Activated naive CD8-positive, alpha-beta T cell (primary cell): ENCODE measurements around the gene SLC6A1.
"Not testable (repeated sequence)": the region's sequence is repeated elsewhere in the genome, so short reads cannot be mapped to it uniquely, and the experiment has no call there.

Experiments
- H3K27ac Mint-ChIP-seq: one replicate; pipeline ENCODE4 v1.8.0; 2021; ENCODE audit warnings: mixed read lengths
- H3K27me3 Mint-ChIP-seq: one replicate; pipeline ENCODE4 v1.8.0; 2021; ENCODE audit warnings: mixed read lengths
- H3K36me3 Mint-ChIP-seq: one replicate; pipeline ENCODE4 v1.8.0; 2021; ENCODE audit warnings: mixed read lengths
- H3K4me1 Mint-ChIP-seq: one replicate; pipeline ENCODE4 v1.8.0; 2021; ENCODE audit warnings: low read depth, mixed read lengths
- H3K4me3 Mint-ChIP-seq: one replicate; pipeline ENCODE4 v1.8.0; 2021; ENCODE audit warnings: mild to moderate bottlenecking, mixed read lengths
- H3K9me3 Mint-ChIP-seq: one replicate; pipeline ENCODE4 v1.8.0; 2021; ENCODE audit warnings: low read depth, mixed read lengths

SLC6A1 gene

GRCh38 chr3:11072631-11073030 is 80.1 kb downstream of the SLC6A1 start:
- Mint-ChIP-seq H3K4me3 (no peak overlapping the region), H3K9me3 (no peaks in the 10 kb centered on the region), H3K27me3 (peaks cover 9% of the 10 kb centered on the region), H3K36me3 (no peaks in the 10 kb centered on the region), H3K27ac (no peak overlapping the region), H3K4me1 (no peaks in the 10 kb centered on the region)

GRCh38 chr3:11074011-11074410 is 81.5 kb downstream of the SLC6A1 start:
- Mint-ChIP-seq H3K27me3 (peaks cover 9% of the 10 kb centered on the region), H3K36me3 (no peaks in the 10 kb centered on the region), H3K9me3 (no peaks in the 10 kb centered on the region), H3K4me3 (no peak overlapping the region), H3K27ac (no peak overlapping the region), H3K4me1 (no peaks in the 10 kb centered on the region)

GRCh38 chr3:11074451-11074850 is 81.9 kb downstream of the SLC6A1 start:
- Mint-ChIP-seq H3K27me3 (peaks cover 9% of the 10 kb centered on the region), H3K9me3 (no peaks in the 10 kb centered on the region), H3K4me3 (no peak overlapping the region), H3K36me3 (no peaks in the 10 kb centered on the region), H3K4me1 (no peaks in the 10 kb centered on the region), H3K27ac (no peak overlapping the region)

DNA sequence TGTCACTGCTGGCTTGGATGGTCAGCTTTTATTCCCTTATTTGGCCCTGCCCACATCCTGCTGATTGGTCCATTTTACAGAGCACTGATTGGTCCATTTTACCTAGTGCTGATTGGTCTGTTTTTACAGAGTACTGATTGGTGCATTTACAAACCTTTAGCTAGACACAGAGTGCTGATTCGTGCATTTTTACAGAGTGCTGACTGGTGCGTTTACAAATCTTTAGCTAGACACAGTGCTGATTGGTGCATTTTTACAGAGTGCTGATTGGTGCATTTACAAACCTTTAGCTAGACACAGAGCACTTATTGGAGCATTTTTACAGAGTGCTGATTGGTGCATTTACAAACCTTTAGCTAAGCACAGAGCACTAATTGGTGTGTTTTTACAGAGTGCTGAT is 82.6 kb downstream of the SLC6A1 start:
- H3K36me3 Mint-ChIP-seq, H3K4me1 Mint-ChIP-seq, H3K27ac Mint-ChIP-seq, H3K4me3 Mint-ChIP-seq, H3K27me3 Mint-ChIP-seq, H3K9me3 Mint-ChIP-seq: not testable (repeated sequence)

GRCh38 chr3:11076711-11077110 is 84.2 kb downstream of the SLC6A1 start:
- Mint-ChIP-seq H3K27ac (no peak overlapping the region), H3K4me1 (no peaks in the 10 kb centered on the region), H3K9me3 (no peaks in the 10 kb centered on the region), H3K4me3 (no peak overlapping the region), H3K27me3 (peaks cover 9% of the 10 kb centered on the region), H3K36me3 (no peaks in the 10 kb centered on the region)

- H3K27ac Mint-ChIP-seq = no peak overlapping the region
- no peaks in the 10 kb centered on the region for H3K9me3 Mint-ChIP-seq
- no peaks in the 10 kb centered on the region for H3K4me1 Mint-ChIP-seq
- peaks cover 9% of the 10 kb centered on the region for H3K27me3 Mint-ChIP-seq
- no peaks in the 10 kb centered on the region for H3K36me3 Mint-ChIP-seq
- H3K4me3 Mint-ChIP-seq = no peak overlapping the region
These were observed 84.9 kb downstream of the SLC6A1 start for GRCh38 chr3:11077466-11077865.

DNA sequence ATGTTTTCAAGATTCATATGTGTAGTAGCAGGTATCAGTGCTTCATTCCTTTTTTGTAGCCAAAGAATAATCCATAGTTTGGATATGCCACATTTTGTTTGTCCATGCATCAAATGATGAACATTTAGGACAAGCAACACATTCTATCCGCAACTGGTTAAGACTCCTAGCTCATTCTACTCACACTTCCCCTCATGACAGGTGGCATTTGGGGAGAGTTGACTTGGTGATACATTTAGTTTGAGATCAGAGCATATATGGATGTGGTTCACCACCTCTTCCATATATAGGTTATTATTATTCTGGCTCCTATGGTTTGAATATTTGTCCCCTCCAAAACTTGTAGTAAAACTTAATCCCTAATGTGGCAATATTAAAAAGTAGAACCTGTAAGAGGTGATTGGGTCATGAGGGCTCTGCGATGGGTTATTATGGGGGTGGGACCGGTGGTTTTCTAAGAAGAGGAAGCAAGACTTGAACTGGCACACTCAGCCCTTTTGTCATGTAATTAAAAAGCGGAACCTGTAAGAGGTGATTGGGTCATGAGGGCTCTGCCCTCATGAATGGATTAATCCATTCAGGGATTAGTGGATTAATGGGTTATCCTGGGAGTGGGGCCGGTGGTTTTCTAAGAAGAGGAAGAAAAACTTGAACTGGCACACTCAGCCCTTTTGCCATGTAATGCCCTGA is 86.4 kb downstream of the SLC6A1 start:
- Mint-ChIP-seq H3K36me3 (no peaks in the 10 kb centered on the region), H3K4me3 (no peak overlapping the region), H3K27ac (no peak overlapping the region), H3K4me1 (no peaks in the 10 kb centered on the region), H3K27me3 (peaks cover 6% of the 10 kb centered on the region), H3K9me3 (no peaks in the 10 kb centered on the region)

DNA sequence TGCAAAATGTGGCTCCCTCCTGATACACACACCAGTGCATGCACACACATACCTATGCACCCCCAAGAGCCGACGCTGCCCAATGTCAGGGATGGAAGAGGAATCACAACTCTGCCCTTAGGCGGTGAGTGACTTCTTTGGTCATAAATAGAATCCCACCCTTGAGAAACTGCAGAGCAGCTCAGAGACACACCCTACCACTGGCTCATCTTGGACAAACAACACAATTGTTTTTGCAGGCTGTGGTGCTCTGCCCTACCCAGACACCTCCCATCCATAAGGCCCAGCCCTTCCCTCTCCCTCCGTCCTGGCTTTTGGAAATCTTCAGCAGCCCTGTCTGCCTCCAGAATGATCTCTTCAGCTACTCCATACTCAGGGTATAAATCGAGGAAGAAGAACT is 87.9 kb downstream of the SLC6A1 start:
- Mint-ChIP-seq H3K9me3 (no peaks in the 10 kb centered on the region), H3K27me3 (peaks cover 3% of the 10 kb centered on the region), H3K4me3 (no peak overlapping the region), H3K36me3 (no peaks in the 10 kb centered on the region), H3K4me1 (no peaks in the 10 kb centered on the region), H3K27ac (no peak overlapping the region)

GRCh38 chr3:11084098-11084497 is 91.5 kb downstream of the SLC6A1 start:
- H3K4me1 Mint-ChIP-seq = no peaks in the 10 kb centered on the region
- no peak overlapping the region for H3K27ac Mint-ChIP-seq
- no peaks in the 10 kb centered on the region for H3K9me3 Mint-ChIP-seq
- H3K4me3 Mint-ChIP-seq = no peak overlapping the region
- no peaks in the 10 kb centered on the region for H3K36me3 Mint-ChIP-seq
- no peaks in the 10 kb centered on the region for H3K27me3 Mint-ChIP-seq

GRCh38 chr3:11084677-11085076 is 92.1 kb downstream of the SLC6A1 start:
- Mint-ChIP-seq H3K27ac (no peak overlapping the region), H3K4me1 (no peaks in the 10 kb centered on the region), H3K27me3 (no peaks in the 10 kb centered on the region), H3K36me3 (no peaks in the 10 kb centered on the region), H3K9me3 (no peaks in the 10 kb centered on the region), H3K4me3 (no peak overlapping the region)

DNA sequence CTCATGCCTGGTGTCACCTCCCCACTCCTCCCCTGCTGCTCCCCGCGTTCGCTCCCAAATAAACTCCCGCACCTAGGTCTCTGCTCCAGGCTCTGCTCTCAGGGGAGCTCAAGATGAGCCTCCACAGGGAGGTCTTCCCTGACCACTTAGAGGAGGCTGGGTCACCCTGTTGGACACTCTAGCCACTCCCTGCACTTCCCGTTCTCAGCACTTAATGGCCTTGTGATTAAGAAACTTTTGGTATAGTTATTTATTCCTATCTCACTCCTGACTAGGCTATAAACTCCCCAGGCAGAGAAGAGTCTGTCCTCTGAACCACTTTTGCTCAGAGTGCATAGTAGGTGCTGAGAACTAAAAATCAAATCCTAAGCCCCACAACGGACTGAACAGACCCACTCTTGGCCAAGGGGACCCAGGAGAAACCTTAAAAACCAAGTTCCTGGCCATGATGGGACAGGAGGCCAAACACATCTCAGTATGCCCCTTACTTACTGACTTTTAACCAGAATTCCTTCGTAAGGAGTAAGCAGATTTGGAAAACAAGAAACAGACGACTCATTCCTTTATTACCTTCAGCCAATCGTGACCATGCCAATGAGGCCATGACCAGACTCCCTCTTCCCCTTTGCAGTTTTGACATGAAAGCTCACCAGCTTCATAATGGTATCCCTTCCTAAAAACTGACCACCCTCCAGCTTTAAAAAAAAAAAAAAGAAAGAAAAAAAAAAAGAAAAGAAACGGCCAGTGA is 92.7 kb downstream of the SLC6A1 start:
- Mint-ChIP-seq H3K27me3 (no peaks in the 10 kb centered on the region), H3K9me3 (no peaks in the 10 kb centered on the region), H3K4me1 (no peaks in the 10 kb centered on the region), H3K36me3 (no peaks in the 10 kb centered on the region), H3K27ac (no peak overlapping the region), H3K4me3 (no peak overlapping the region)

GRCh38 chr3:11086856-11087255 is 94.3 kb downstream of the SLC6A1 start:
- no peak overlapping the region for H3K4me3 Mint-ChIP-seq

DNA sequence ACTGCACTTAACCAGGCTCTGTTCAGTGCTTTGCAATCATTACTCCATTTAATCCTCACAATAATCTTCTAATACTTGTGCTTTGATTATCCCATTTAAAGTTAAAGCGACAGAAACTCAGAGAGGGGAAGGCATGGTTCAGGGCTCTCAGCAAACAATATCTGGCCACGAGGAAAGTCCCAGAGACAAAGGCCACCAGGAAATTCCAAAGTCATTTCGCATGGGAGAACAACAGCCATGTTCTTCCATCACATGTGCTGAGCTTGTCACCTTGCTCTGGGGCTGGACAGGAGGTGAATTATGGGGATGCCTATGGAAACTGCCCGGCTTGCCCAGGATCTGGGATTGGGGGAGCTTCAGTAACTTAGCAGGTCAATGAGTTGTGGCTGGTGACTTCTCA is 95.5 kb downstream of the SLC6A1 start:
- H3K36me3 Mint-ChIP-seq = no peaks in the 10 kb centered on the region
- no peaks in the 10 kb centered on the region for H3K27me3 Mint-ChIP-seq
- H3K4me1 Mint-ChIP-seq = no peaks in the 10 kb centered on the region
- H3K4me3 Mint-ChIP-seq = no peak overlapping the region
- no peaks in the 10 kb centered on the region for H3K9me3 Mint-ChIP-seq
- no peak overlapping the region for H3K27ac Mint-ChIP-seq

More at GRCh38 chr3:11086856-11087255, 94.3 kb downstream of the SLC6A1 start:
- Mint-ChIP-seq H3K4me1 (no peaks in the 10 kb centered on the region), H3K27ac (no peak overlapping the region), H3K9me3 (no peaks in the 10 kb centered on the region), H3K36me3 (no peaks in the 10 kb centered on the region), H3K27me3 (no peaks in the 10 kb centered on the region)

DNA sequence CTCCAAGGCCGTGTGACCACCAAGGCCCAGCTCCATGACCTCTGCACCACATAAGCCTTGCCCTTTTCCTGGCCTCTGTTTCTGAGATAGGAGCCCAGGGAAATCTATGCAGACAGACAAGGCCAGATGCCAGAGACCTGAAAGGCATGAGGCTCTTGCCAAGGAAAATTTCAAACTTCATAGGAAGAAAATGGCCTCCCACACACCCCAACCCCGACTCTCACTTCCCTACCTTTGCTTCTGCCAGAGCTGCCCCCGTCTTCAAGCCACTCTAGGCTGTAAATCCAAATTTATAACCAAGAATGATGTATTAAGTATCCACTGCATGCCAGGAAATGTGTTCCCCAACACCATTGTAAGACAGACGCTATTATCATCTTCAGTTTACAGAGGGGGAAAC is 96.3 kb downstream of the SLC6A1 start:
- no peaks in the 10 kb centered on the region for H3K4me1 Mint-ChIP-seq

More for the DNA sequence above, 96.3 kb downstream of the SLC6A1 start:
- H3K27ac Mint-ChIP-seq = no peak overlapping the region
- H3K4me3 Mint-ChIP-seq = no peak overlapping the region
- H3K36me3 Mint-ChIP-seq = no peaks in the 10 kb centered on the region
- no peaks in the 10 kb centered on the region for H3K9me3 Mint-ChIP-seq
- H3K27me3 Mint-ChIP-seq = no peaks in the 10 kb centered on the region
